HepG2 (cell line): ENCODE data around the gene CHRNB1. TPM values are rescaled to one million over a fixed set of nuclear protein-coding genes. Genes with fewer than 3 reads are reported as not detected.

Experiments
- ARID2 ChIP-seq: sonication (generic); formaldehyde crosslinking; IDR thresholded peaks from 2 replicates; pipeline ENCODE4 v1.8.1; 2022; ENCODE audit warnings: mild to moderate bottlenecking, missing genetic modification reagents, borderline replicate concordance
- CCDC6 ChIP-seq: sonication (generic); formaldehyde crosslinking; IDR thresholded peaks from 2 replicates; pipeline ENCODE4 v1.8.1; 2022; ENCODE audit warnings: mild to moderate bottlenecking, missing genetic modification reagents, moderate library complexity
- DNMT1 ChIP-seq: sonication (generic); formaldehyde crosslinking; IDR thresholded peaks from 2 replicates; pipeline ENCODE4 v1.5.1; 2020; ENCODE audit warnings: mild to moderate bottlenecking, missing genetic modification reagents
- IKZF5 ChIP-seq: IDR thresholded peaks from 2 replicates; pipeline ENCODE4 v1.6.1; 2018; ENCODE audit warnings: missing genetic modification reagents, mild to moderate bottlenecking, missing compliant biosample characterization
- KLF13 ChIP-seq: sonication (generic); formaldehyde crosslinking; IDR thresholded peaks from 2 replicates; pipeline ENCODE4 v1.4.0; 2020; ENCODE audit warnings: mild to moderate bottlenecking, missing genetic modification reagents
- PBX2 ChIP-seq: IDR thresholded peaks from 2 replicates; pipeline ENCODE4 v1.6.1; 2016; ENCODE audit warnings: control low read depth
- RFX1 ChIP-seq: fragments of 450-650 bp; IDR thresholded peaks from 2 replicates; pipeline ENCODE4 v1.6.1; 2017
- TAF1 ChIP-seq: sonication (generic); formaldehyde crosslinking; IDR thresholded peaks from 2 replicates; pipeline ENCODE4 v1.4.0; 2020; ENCODE audit warnings: missing genetic modification reagents
- TEF ChIP-seq: sonication (generic); formaldehyde crosslinking; IDR thresholded peaks from 2 replicates; pipeline ENCODE4 v1.5.0; 2020; ENCODE audit warnings: missing genetic modification reagents
- ZNF143 ChIP-seq: sonication (generic); formaldehyde crosslinking; IDR thresholded peaks from 2 replicates; pipeline ENCODE4 v1.4.0; 2020; ENCODE audit warnings: missing genetic modification reagents
- ZNF263 ChIP-seq: sonication (generic); formaldehyde crosslinking; IDR thresholded peaks from 2 replicates; pipeline ENCODE4 v1.4.0; 2020; ENCODE audit warnings: missing genetic modification reagents
- ZNF275 ChIP-seq: sonication (generic); formaldehyde crosslinking; IDR thresholded peaks from 2 replicates; pipeline ENCODE4 v1.8.0; 2022; ENCODE audit warnings: missing genetic modification reagents, mild to moderate bottlenecking, inconsistent platforms, borderline replicate concordance
- ZNF317 ChIP-seq: sonication (generic); formaldehyde crosslinking; IDR thresholded peaks from 2 replicates; pipeline ENCODE4 v1.5.0; 2020; ENCODE audit warnings: mild to moderate bottlenecking, missing genetic modification reagents
- ZNF646 ChIP-seq: sonication (generic); formaldehyde crosslinking; IDR thresholded peaks from 2 replicates; pipeline ENCODE4 v1.9.0; 2021; ENCODE audit warnings: mild to moderate bottlenecking, missing genetic modification reagents
- ZSCAN20 ChIP-seq: sonication (generic); formaldehyde crosslinking; IDR thresholded peaks from 2 replicates; pipeline ENCODE4 v1.4.0; 2020; ENCODE audit warnings: missing genetic modification reagents, mild to moderate bottlenecking, borderline replicate concordance
- ZSCAN31 ChIP-seq: sonication (generic); formaldehyde crosslinking; IDR thresholded peaks from 2 replicates; pipeline ENCODE4 v1.5.0; 2020; ENCODE audit warnings: low read depth, mild to moderate bottlenecking, missing genetic modification reagents
- polyA plus RNA-seq, 8 experiments: library from polyadenylated mRNA; depleted of rRNA in 3 of 8; stranded (reverse) in 7 of 8; unstranded in 1 of 8; fragments of >200 nt; fragmentation: Illumina TruSeq in 4 of 8; extraction: Trizol in 4 of 8; gene quantifications; 2 replicates each; pipeline versions ENCODE4 v1.2.1 to v1.2.3, GENCODE V29; 2011 to 2016; ENCODE audit warnings: low read depth in 4 of 8, missing spikeins in 1 of 8, mixed read lengths in 1 of 8; ENCODE audit not compliant: insufficient read depth in 1 of 8
- total RNA-seq, 5 experiments: library from RNA; depleted of rRNA; stranded (reverse); fragments of >200 nt; fragmentation: Illumina TruSeq; extraction: Trizol; gene quantifications; 2 replicates each; pipeline ENCODE4 v1.2.3, GENCODE V29; 2016; ENCODE audit warnings: low read depth in 1 of 5

CHRNB1 gene
- total and polyA plus RNA-seq, 2 of the 13 experiments (the other 11 are each of a cell fraction or from before 2014, with no cell fraction given): 5.4 to 33.7 TPM

- TF ChIP-seq ZNF646 (no peak), DNMT1 (CRISPR knock-in tag) (no peak), ARID2 (CRISPR knock-in tag) (no peak), TEF (CRISPR knock-in tag) (no peak), ZSCAN31 (CRISPR knock-in tag) (no peak; the same call in 1 of the 2 replicates), RFX1 (no peak), CCDC6 (CRISPR knock-in tag) (no peak), ZSCAN20 (CRISPR knock-in tag) (no peak), TAF1 (CRISPR knock-in tag) (0 out of 2 replicates have a peak, but pooled peaks have one; percentile 24), ZNF143 (no peak), ZNF263 (peak; percentile 90), PBX2 (CRISPR knock-in tag) (no peak), IKZF5 (CRISPR knock-in tag) (0 out of 2 replicates have a peak, but pooled peaks have one; percentile 38), ZNF317 (CRISPR knock-in tag) (no peak; the same call in 1 of the 2 replicates), KLF13 (CRISPR knock-in tag) (no peak), ZNF275 (0 out of 2 replicates have a peak, but pooled peaks have one; percentile 21)
Observed at GRCh38 chr17:7483255-7484066, 38.6 kb downstream of the CHRNB1 start (continued).
